PFSK-1 (cell line): Measurements from ENCODE around the gene FLAD1.

ENCODE experiments used
- POLR2AphosphoS5 ChIP-seq: IDR thresholded peaks from 2 replicates; pipeline ENCODE4 v1.6.1; 2012; ENCODE audit warnings: low read depth, mild to moderate bottlenecking, control low read depth, low read length, moderate library complexity
- REST ChIP-seq, 2 experiments: IDR thresholded peaks; 2 replicates each; pipeline versions ENCODE4 v1.6.1 to v1.8.0; 2011 to 2012; ENCODE audit warnings: low read depth in 2 of 2, low read length in 2 of 2, control low read depth in 1 of 2, inconsistent platforms in 1 of 2, mild to moderate bottlenecking in 1 of 2, moderate library complexity in 1 of 2; ENCODE audit not compliant: insufficient read depth in 1 of 2
- SIN3A ChIP-seq: IDR thresholded peaks from 2 replicates; pipeline ENCODE4 v1.6.1; 2012; ENCODE audit warnings: mild to moderate bottlenecking, low read length, moderate library complexity, borderline replicate concordance; ENCODE audit not compliant: insufficient read depth
- TAF1 ChIP-seq: IDR thresholded peaks from 2 replicates; pipeline ENCODE4 v1.6.1; 2012; ENCODE audit warnings: low read length, control low read depth, borderline replicate concordance; ENCODE audit not compliant: insufficient read depth

DNA sequence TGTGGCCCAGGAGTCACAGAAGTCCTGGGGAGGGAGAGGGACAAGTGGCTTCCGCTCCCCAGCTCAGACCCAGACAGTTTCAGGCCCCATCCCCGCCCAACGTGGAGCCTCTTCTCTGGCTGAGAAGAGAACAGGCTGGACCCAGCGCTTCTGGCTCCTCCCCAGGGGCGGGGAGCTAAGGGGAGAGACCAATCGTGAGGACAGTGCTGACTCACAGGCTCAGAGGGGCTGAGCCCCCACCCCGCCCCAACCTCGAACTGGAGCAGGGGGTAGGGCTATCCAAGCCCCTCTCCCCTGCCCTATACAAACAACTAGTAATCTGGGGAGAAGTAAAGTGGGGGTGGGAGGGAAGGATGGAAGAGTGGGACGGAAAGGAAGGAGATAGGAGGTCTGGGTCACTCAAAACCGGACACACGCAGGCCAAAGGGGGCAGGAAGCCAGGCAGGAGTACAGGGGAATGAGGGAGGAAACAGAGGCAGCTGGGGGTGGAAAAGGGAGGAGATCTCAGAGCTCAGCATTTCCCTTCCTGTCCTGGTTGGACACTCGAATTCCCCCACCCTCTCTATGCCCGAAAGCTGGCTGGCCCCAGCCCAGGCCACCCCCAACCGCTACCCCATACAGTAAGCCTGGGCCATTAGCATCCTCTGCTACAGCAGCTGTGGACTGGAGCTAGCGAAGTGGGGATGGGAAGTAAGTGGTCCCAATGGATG is 12.4 kb upstream of the FLAD1 start, which contains the start of gene SHC1:
- TF ChIP-seq REST (IDR thresholded peaks at IDR 0.05; ENCODE audit: insufficient read depth in 1 of 2, low read depth in 2 of 2, low read length in 2 of 2) (no peak; a peak in 2 of 4 replicates), TAF1 (peak; percentile 94), POLR2AphosphoS5 (peak; percentile 90), SIN3A (peak; percentile 44; the same call in 1 of the 2 replicates)
